HepG2 (cell line): ENCODE measurements around the gene YEATS4. TPM values are rescaled to one million over a fixed set of nuclear protein-coding genes. Genes with fewer than 3 reads are reported as not detected.

Experiments
- CHD4 ChIP-seq: fragments of 200-600 bp; sonication (generic); IDR thresholded peaks from 2 replicates; pipeline ENCODE4 v1.7.0; 2017; ENCODE audit warnings: mild to moderate bottlenecking, low read length, borderline replicate concordance
- ETV5 ChIP-seq: IDR thresholded peaks from 2 replicates; pipeline ENCODE4 v1.6.1; 2018; ENCODE audit warnings: missing biosample characterization, missing genetic modification reagents, inconsistent platforms, borderline replicate concordance
- KMT2B ChIP-seq: IDR thresholded peaks from 2 replicates; pipeline ENCODE4 v1.6.1; 2016; ENCODE audit warnings: missing genetic modification reagents, missing compliant biosample characterization
- MED1 ChIP-seq: sonication (generic); formaldehyde crosslinking; IDR thresholded peaks from 2 replicates; pipeline ENCODE4 v1.4.0; 2020; ENCODE audit warnings: missing genetic modification reagents
- NR3C1 ChIP-seq: sonication (generic); formaldehyde crosslinking; IDR thresholded peaks from 2 replicates; pipeline ENCODE4 v1.4.0; 2020; ENCODE audit warnings: missing genetic modification reagents
- POLR2G ChIP-seq: fragments of 200-400 bp; formaldehyde crosslinking; IDR thresholded peaks from 2 replicates; pipeline ENCODE4 v1.6.1; 2018; ENCODE audit warnings: mild to moderate bottlenecking, low read depth, low read length, moderate library complexity
- RXRA ChIP-seq: sonication (generic); formaldehyde crosslinking; IDR thresholded peaks from 2 replicates; pipeline ENCODE4 v1.5.1; 2020; ENCODE audit warnings: missing genetic modification reagents
- SCMH1 ChIP-seq: sonication (generic); formaldehyde crosslinking; IDR thresholded peaks from 2 replicates; pipeline ENCODE4 v1.9.0; 2021; ENCODE audit warnings: missing genetic modification reagents, mild to moderate bottlenecking, borderline replicate concordance
- SMAD9 ChIP-seq: sonication (generic); formaldehyde crosslinking; IDR thresholded peaks from 2 replicates; pipeline ENCODE4 v1.5.1; 2020; ENCODE audit warnings: mild to moderate bottlenecking, missing genetic modification reagents
- TOE1 ChIP-seq: sonication (generic); formaldehyde crosslinking; IDR thresholded peaks from 2 replicates; pipeline ENCODE4 v1.4.0; 2020; ENCODE audit warnings: mild to moderate bottlenecking, missing genetic modification reagents
- ZBTB1 ChIP-seq: sonication (generic); formaldehyde crosslinking; IDR thresholded peaks from 2 replicates; pipeline ENCODE4 v1.4.0; 2020; ENCODE audit warnings: missing genetic modification reagents, borderline replicate concordance
- ZC3H4 ChIP-seq: sonication (generic); formaldehyde crosslinking; IDR thresholded peaks from 2 replicates; pipeline ENCODE4 v1.4.0; 2020; ENCODE audit warnings: missing genetic modification reagents, borderline replicate concordance
- ZFP41 ChIP-seq: sonication (generic); formaldehyde crosslinking; IDR thresholded peaks from 2 replicates; pipeline ENCODE4 v1.4.0; 2020; ENCODE audit warnings: mild to moderate bottlenecking, missing genetic modification reagents, borderline replicate concordance
- ZFX ChIP-seq: sonication (generic); formaldehyde crosslinking; IDR thresholded peaks from 2 replicates; pipeline ENCODE4 v1.4.0; 2020; ENCODE audit warnings: mild to moderate bottlenecking, low read depth, missing genetic modification reagents, moderate library complexity
- ZNF101 ChIP-seq: sonication (generic); formaldehyde crosslinking; IDR thresholded peaks from 2 replicates; pipeline ENCODE4 v1.4.0; 2020; ENCODE audit warnings: mild to moderate bottlenecking, low read depth, missing genetic modification reagents, borderline replicate concordance
- ZNF33B ChIP-seq: sonication (generic); formaldehyde crosslinking; IDR thresholded peaks from 2 replicates; pipeline ENCODE4 v1.5.1; 2020; ENCODE audit warnings: mild to moderate bottlenecking, missing genetic modification reagents
- ZNF354B ChIP-seq: sonication (generic); formaldehyde crosslinking; IDR thresholded peaks from 2 replicates; pipeline ENCODE4 v1.8.0; 2022; ENCODE audit warnings: mild to moderate bottlenecking, missing genetic modification reagents
- ZNF737 ChIP-seq: sonication (generic); formaldehyde crosslinking; IDR thresholded peaks from 2 replicates; pipeline ENCODE4 v1.5.0; 2020; ENCODE audit warnings: missing genetic modification reagents, mild to moderate bottlenecking, borderline replicate concordance
- ZSCAN22 ChIP-seq: sonication (generic); formaldehyde crosslinking; IDR thresholded peaks from 2 replicates; pipeline ENCODE4 v1.4.0; 2020; ENCODE audit warnings: mild to moderate bottlenecking, missing genetic modification reagents
- polyA plus RNA-seq, 8 experiments: library from polyadenylated mRNA; depleted of rRNA in 3 of 8; stranded (reverse) in 7 of 8; unstranded in 1 of 8; fragments of >200 nt; fragmentation: Illumina TruSeq in 4 of 8; extraction: Trizol in 4 of 8; gene quantifications; 2 replicates each; pipeline versions ENCODE4 v1.2.1 to v1.2.3, GENCODE V29; 2011 to 2016; ENCODE audit warnings: low read depth in 4 of 8, missing spikeins in 1 of 8, mixed read lengths in 1 of 8; ENCODE audit not compliant: insufficient read depth in 1 of 8
- total RNA-seq, 5 experiments: library from RNA; depleted of rRNA; stranded (reverse); fragments of >200 nt; fragmentation: Illumina TruSeq; extraction: Trizol; gene quantifications; 2 replicates each; pipeline ENCODE4 v1.2.3, GENCODE V29; 2016; ENCODE audit warnings: low read depth in 1 of 5
- TF ChIP-seq, protein P1 (sequence below): sonication (generic); formaldehyde crosslinking; IDR thresholded peaks from 2 replicates; pipeline ENCODE4 v1.9.0; 2021; ENCODE audit warnings: missing genetic modification reagents, borderline replicate concordance
- TF ChIP-seq, protein P2 (sequence below): sonication (generic); formaldehyde crosslinking; IDR thresholded peaks from 2 replicates; pipeline ENCODE4 v1.5.0; 2020; ENCODE audit warnings: mild to moderate bottlenecking, missing genetic modification reagents, moderate library complexity
- TF ChIP-seq, protein P3 (sequence below): sonication (generic); formaldehyde crosslinking; IDR thresholded peaks from 2 replicates; pipeline ENCODE4 v1.8.0; 2022; ENCODE audit warnings: missing genetic modification reagents, mild to moderate bottlenecking, moderate library complexity, borderline replicate concordance

YEATS4 gene
- total and polyA plus RNA-seq, 2 of the 13 experiments (the other 11 are each of a cell fraction or from before 2014, with no cell fraction given): 16.8 to 45.0 TPM

DNA sequence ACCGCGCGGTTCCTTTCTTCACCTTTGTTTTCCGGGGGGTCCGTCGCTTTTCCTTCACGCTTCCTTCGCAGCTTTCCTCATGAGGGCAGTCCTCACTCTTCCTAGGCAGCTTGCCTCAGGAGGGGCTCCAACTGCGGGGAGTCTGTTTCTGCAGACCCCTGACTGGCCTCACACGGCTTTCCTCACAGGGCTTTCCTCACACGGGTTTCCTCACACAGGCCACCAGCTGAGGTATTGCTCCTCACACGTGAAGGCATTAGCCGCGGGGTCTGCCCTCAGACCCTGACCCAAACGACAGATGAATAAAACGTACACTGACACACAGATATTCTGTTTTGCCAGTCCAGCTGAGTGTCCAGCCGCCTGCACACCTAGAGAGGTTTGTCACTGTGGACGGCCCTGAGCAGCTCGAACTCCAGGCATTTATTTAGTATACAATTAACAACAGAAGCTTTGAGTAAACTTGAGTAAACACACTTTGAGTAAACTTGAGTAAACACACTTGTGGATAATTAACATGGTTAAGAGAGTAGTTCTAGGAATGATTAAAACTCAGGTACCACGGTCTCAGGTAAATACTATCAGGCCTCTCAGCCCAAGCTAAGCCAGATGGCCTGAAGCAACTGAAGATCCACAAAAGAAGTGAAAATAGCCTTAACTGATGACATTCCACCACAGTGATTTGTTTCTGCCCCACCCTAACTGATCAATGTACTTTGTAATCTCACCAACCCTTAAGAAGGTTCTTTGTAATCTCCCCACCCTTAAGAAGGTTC lies 27.4 kb upstream of the YEATS4 start (continued):
- TF ChIP-seq, protein P1, sequence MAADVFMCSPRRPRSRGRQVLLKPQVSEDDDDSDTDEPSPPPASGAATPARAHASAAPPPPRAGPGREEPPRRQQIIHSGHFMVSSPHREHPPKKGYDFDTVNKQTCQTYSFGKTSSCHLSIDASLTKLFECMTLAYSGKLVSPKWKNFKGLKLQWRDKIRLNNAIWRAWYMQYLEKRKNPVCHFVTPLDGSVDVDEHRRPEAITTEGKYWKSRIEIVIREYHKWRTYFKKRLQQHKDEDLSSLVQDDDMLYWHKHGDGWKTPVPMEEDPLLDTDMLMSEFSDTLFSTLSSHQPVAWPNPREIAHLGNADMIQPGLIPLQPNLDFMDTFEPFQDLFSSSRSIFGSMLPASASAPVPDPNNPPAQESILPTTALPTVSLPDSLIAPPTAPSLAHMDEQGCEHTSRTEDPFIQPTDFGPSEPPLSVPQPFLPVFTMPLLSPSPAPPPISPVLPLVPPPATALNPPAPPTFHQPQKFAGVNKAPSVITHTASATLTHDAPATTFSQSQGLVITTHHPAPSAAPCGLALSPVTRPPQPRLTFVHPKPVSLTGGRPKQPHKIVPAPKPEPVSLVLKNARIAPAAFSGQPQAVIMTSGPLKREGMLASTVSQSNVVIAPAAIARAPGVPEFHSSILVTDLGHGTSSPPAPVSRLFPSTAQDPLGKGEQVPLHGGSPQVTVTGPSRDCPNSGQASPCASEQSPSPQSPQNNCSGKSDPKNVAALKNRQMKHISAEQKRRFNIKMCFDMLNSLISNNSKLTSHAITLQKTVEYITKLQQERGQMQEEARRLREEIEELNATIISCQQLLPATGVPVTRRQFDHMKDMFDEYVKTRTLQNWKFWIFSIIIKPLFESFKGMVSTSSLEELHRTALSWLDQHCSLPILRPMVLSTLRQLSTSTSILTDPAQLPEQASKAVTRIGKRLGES (CRISPR knock-in tag): 0 out of 2 replicates have a peak, but pooled peaks have one; percentile 10
- TF ChIP-seq ETV5 (no peak), ZNF354B (no peak), ZNF737 (CRISPR knock-in tag) (0 out of 2 replicates have a peak, but pooled peaks have one; percentile 15), CHD4 (no peak), ZNF33B (CRISPR knock-in tag) (no peak), ZSCAN22 (CRISPR knock-in tag) (0 out of 2 replicates have a peak, but pooled peaks have one; percentile 9), SMAD9 (CRISPR knock-in tag) (no peak), NR3C1 (CRISPR knock-in tag) (no peak), ZFX (CRISPR knock-in tag) (peak; percentile 33; the same call in 1 of the 2 replicates), RXRA (CRISPR knock-in tag) (no peak; the same call in 1 of the 2 replicates), ZC3H4 (CRISPR knock-in tag) (peak; percentile 95; the same call in 1 of the 2 replicates), KMT2B (CRISPR knock-in tag) (peak; percentile 30; the same call in 1 of the 2 replicates), POLR2G (peak; percentile 79), MED1 (peak; percentile 24; the same call in 1 of the 2 replicates), ZNF101 (CRISPR knock-in tag) (no peak), SCMH1 (CRISPR knock-in tag) (no peak), ZFP41 (CRISPR knock-in tag) (no peak), TOE1 (CRISPR knock-in tag) (no peak), ZBTB1 (CRISPR knock-in tag) (no peak)
- TF ChIP-seq, protein P2, sequence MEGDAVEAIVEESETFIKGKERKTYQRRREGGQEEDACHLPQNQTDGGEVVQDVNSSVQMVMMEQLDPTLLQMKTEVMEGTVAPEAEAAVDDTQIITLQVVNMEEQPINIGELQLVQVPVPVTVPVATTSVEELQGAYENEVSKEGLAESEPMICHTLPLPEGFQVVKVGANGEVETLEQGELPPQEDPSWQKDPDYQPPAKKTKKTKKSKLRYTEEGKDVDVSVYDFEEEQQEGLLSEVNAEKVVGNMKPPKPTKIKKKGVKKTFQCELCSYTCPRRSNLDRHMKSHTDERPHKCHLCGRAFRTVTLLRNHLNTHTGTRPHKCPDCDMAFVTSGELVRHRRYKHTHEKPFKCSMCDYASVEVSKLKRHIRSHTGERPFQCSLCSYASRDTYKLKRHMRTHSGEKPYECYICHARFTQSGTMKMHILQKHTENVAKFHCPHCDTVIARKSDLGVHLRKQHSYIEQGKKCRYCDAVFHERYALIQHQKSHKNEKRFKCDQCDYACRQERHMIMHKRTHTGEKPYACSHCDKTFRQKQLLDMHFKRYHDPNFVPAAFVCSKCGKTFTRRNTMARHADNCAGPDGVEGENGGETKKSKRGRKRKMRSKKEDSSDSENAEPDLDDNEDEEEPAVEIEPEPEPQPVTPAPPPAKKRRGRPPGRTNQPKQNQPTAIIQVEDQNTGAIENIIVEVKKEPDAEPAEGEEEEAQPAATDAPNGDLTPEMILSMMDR: no peak
- TF ChIP-seq, protein P3, sequence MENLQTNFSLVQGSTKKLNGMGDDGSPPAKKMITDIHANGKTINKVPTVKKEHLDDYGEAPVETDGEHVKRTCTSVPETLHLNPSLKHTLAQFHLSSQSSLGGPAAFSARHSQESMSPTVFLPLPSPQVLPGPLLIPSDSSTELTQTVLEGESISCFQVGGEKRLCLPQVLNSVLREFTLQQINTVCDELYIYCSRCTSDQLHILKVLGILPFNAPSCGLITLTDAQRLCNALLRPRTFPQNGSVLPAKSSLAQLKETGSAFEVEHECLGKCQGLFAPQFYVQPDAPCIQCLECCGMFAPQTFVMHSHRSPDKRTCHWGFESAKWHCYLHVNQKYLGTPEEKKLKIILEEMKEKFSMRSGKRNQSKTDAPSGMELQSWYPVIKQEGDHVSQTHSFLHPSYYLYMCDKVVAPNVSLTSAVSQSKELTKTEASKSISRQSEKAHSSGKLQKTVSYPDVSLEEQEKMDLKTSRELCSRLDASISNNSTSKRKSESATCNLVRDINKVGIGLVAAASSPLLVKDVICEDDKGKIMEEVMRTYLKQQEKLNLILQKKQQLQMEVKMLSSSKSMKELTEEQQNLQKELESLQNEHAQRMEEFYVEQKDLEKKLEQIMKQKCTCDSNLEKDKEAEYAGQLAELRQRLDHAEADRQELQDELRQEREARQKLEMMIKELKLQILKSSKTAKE (CRISPR knock-in tag): no peak
